Activated T-cell treated with anti-CD3 and anti-CD28 coated beads for 1 hour (primary cell): ENCODE measurements around the gene L3MBTL3.
"Not testable (repeated sequence)": the region's sequence is repeated elsewhere in the genome, so short reads cannot be mapped to it uniquely, and the experiment has no call there.

ENCODE experiments used
- DNase-seq: peaks from one replicate; pipeline ENCODE4 v3.0.0-alpha.2; 2020; ENCODE audit warnings: low read depth

L3MBTL3 gene

DNA sequence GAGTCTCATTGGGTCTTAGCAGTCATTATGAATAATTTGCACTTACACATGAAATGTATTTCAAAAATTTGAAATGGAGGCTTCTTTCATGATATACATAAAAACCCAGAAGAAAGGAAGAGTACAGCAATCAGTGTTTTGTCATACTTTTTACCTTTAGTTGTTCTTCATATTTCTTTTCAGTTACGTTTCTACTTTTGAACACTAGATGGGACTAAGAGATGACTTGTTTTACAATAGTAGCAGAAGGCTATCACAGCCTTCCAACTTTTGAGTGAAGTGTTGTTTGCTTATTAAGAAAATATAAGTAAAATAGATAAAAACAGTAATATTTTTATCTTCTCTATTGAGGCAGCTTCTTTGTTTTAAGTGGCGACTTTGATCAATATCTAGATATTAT is 58.1 kb downstream of the L3MBTL3 start:
- no peak for DNase-seq

DNA sequence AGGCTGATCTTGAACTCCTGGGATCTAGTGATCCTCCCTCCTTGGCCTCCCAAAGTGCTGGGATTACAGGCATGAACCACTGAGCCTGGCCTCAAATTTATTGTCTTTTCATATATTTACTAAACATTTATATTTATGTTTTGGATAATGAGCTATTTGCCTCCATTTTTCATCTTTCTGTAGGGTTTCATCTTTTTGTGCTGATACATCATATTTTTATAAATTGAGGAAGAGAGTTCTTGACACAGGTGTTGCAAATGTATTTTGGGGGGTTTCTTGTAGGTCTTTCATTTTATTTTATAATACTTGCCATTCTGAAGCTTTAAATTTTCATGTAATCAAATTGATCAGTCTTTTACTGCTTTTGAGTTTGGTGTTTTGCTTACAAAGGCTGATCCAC is 72.4 kb downstream of the L3MBTL3 start:
- no peak for DNase-seq

DNA sequence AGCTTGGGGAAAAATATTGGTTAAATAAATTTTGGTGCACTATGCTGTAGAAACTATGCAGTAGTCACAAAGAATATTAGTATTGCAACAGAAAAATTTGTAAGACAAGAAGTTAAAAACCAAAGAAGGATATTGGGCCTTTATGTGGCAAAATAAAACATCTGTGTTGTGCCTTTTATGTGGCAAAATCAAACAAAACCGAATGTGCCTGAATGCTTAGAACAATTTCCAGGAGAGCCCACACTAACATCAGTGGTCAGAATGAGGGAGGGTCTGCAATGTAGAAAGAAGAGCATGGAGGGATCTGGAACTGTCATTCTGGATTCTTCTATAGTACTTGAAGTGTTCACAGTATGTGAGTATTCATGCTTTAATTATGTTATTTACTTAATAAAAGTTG is 75.2 kb downstream of the L3MBTL3 start:
- no peak for DNase-seq

DNA sequence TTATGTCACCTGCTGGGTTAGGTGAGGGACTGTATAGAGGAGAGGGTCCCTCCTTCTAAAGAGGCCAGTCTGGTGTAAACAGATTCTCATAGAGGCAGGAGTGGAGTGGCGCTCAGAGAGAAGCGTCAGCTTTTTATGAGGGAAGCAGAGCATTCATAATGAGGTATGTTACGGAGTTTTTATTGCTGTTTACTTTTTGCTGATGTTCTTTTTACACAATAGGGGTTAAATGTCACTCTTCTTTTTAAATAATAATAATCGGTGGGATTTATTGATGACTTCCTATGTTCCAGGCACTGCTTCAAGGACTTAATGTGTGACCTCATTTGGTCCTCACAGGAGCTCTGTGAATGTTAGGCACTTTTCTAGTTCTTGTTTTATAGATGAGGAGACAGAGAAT is 79.9 kb downstream of the L3MBTL3 start:
- no peak for DNase-seq

DNA sequence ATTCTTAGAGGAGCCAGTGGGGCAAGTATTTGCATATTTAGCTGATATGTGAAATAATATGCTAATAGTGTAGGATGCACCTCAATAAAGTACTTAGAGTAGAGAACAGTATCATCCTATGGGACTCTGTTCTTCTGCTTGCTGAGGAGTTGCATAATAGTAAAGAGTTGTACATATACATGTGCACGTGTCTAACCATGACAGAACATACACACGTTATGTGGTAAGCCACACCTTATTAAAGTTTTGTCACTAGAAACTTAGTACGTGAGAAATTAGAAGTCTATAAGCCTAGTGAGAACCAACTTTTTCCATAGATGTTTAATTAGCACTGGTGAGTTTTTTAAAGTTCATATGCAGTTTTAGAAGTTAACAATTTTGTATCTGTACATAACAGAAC is 80.7 kb downstream of the L3MBTL3 start:
- DNase-seq: no peak

DNA sequence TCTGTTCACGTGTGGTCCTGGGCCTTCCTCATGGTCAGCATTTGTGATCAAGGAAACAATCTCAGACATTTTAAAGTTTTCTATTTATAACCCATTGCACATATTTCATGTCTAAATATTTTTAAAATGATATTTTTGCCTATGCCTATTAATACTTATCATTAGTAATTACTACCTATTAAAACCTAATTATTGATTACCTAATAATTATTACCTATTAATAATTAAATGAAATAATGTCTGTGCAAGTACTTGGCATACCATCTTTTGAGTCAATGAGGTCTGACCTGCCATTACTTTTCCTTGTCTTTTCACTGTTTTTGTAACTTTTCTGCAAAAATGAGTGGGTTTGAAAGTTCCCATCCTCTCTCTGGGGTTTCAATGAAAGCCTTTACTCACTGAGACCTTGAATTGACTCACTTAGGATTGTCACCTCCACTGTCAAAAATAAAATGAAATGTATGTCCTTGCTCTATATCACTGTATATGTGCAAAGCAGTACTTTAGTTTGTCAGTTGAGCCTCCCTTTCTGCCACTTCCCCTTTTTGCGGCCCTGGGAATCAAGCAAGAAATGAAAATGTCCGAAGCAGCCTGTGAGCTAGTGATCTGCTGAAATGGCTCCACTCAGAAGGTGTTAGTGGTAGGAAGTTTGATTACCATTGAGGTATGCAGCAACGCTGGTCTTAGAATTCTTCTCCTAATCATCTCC is 87.8 kb downstream of the L3MBTL3 start:
- DNase-seq: no peak

DNA sequence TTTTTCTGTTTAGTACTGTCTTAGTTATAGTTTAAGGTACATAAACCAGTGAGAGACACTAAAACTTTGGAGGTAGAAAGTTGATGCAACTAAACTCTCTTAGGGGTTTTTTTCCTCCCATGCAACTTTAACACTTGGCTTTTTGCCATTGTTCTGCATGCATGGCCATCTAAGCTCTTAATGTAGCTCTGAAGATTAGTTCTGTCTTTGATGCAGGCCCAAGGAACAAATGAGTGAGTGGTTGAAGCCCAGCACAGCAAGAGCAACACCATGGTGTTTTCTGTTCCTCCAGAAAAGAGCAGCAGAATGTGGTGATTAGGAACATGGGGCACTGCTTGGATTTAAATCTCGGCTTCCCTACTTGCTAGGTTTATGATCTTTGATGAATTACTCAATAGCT is 89.3 kb downstream of the L3MBTL3 start:
- no peak for DNase-seq

DNA sequence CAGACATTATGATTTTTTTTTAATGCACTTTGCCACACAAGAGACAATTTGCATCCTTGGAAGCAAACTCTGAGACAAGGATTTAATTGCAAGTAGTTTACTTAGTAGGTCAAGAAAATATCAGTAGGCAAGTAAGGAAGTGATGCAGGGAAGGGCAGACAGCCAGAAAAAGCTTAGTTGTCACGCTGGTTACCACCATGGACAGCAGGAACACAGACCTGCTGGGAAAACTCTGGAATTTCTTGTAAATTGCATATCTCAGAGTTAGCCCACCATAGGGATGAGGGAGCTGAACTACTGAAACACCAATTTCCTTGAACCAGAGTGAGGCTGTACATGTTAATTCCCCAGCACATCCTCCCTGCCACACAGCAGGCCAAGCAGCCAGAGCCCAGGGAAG is 92.7 kb downstream of the L3MBTL3 start:
- no peak for DNase-seq

DNA sequence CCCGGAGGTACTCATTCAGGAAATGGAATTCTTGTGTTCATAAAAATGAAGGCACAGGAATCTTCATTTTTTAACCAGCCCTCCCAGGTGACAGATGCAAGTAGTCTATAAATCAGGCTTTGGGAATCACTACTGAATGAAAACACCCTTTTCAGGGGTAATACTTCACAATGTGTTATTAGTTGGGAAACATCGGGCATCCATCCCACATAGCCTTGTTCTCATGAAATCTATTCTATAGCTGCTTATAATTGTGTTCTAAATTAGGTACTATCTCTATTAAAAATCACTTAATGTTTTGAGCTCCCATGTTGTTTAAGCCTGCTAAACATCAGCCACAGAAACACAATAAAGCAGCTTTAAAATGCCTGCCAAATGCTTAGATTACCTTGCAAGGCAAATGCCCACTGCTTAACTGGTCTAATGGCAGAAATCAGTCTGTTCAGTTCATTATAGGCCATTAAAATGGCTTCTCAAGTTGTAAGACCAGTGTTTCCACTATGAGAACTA is 94.9 kb downstream of the L3MBTL3 start:
- DNase-seq: no peak

DNA sequence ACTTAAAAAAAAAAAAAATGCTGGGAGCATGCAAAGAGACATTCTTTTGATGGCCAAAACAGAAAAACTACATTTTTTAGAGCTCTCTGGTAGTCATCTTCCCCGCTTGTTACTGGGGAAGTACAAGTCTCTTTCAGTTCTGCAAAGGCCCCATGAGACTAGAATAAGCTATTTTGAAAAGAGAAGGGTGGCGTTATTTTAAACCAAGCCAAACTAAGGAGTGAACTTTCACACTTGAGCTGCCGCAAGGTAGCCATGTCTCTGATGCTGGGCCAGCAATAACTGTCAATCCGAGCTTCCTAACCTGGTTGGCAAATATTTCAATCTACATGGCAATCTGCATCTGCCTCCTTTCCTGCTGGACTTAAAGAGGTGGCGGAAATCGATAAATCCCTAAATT is 96.7 kb downstream of the L3MBTL3 start:
- DNase-seq: no peak

DNA sequence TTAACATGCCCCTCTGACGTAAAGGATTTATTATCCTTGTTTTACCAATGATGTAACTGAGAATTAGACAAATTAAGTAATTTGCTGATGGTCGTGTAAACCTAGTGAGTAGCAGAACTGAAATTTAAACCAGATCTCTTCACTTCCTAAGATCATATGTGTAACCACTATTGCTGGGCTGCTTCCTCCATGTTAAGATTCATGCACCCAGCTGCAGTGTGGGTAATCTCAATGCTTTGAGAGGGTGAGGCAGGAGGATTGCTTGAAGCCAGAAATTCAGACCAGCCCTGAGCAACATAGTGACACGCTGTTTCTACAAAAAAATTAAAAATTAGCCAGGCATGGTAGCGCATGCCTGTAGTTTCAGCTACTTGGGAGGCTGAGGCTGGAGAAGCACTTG is 97.9 kb downstream of the L3MBTL3 start:
- DNase-seq: no peak

DNA sequence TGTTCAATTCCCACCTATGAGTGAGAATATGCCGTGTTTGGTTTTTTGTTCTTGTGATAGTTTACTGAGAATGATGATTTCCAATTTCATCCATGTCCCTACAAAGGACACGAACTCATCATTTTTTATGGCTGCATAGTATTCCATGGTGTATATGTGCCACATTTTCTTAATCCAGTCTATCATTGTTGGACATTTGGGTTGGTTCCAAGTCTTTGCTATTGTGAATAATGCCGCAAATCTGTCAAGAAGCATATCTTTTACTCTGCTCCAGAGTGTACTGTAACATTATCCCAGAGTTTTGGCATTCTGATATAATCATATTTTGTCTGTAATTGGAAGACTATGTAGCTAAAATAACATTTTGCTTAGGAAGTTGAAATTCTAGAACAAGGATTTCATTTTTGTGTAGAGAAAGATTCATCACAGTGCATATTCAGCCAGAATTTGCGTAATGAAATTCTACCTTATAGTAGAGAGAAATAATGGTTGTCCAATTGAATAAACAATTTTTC is 98.9 kb downstream of the L3MBTL3 start:
- not testable (repeated sequence) for DNase-seq

DNA sequence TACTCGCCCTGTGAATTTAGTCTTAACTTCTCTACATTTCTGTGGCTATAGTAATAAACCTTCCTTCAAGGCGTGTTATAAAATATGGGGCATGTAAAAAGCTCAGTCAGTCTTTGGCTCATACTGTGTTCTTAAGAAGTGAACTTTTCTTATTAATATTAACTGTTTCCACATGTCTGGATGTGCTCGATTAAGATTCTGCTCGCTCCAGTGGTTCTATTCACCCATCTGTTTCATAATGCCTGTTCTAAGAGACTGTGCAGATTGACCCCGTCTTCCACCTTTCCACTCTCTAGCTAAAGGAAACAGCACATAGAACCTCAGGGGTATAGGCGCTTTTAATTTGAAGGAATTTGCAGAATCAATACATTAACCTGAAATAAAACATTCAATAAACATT is 99.9 kb downstream of the L3MBTL3 start:
- DNase-seq: no peak

DNA sequence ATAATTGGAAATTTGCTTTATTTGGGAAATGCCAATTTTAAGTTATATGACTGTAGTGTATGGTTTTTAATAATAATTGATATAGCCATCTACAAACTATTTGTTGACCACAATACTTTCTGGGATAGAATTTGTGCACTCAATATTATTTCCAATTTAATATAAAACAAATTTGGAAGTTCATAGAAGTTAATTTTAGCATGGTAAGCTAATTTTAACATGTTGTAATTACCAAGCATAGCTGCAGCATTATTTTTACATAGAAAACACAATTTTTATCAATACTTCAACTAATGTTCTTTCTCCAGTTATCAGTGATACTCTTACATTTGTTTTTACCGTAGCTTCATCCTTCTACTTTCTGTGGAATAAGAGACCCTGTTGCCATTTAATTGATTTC is 100.8 kb downstream of the L3MBTL3 start:
- no peak for DNase-seq

DNA sequence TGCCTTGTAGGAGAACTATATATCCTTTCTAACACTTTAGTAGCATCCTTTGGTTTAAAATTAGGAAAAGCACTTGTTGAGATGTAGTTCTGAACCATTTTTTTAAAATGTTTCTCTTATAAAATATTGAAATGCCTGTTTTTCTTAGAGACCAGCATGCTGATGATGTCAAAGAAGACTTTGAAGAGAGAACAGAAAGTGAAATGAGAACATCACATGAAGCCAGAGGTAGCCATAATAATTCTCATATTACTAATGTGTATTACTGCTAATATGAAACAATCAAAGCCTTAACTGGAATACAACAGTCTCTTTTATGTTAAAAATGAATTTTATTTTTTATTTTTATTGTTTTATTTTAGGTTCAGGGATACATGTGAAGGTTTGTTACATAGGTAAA is 102.3 kb downstream of the L3MBTL3 start:
- DNase-seq: no peak

DNA sequence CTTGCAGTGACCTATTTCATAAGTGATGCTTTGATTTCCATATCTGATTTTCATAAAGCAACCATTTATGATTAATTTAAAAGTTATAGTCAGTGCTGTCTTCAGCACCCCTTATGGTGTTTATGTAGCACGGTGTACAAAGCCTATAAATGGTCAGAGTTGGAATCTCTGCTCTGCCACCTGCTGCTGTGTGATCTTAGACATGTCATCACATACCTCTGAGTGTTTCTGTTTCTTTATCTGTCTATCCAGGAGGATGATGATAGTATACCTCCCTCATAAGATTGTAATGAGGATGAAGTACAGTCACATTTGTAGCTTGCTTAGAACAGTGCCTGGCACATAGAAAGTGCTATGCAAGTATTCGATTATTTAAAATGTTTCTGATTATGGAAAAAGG is 103.9 kb downstream of the L3MBTL3 start:
- DNase-seq: no peak

DNA sequence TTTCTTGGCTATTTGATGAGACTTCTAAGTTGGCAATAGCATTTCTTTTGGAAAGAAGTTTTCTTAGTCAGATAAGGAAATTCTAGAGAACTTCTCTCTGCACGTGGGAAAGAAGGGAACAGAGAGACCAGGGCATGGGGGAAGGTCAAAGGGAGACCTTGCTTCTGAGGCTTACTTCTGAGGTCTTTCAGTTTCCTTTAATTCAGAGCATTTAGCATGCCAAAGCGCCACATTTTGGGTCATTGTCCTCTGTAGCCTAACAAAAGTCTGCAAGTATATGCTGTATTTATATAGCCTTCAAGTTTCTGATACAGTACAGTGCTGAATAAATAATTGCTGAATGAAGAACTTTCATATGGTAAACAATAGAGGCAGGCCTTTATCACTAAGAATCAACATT is 108.8 kb downstream of the L3MBTL3 start:
- DNase-seq: no peak

DNA sequence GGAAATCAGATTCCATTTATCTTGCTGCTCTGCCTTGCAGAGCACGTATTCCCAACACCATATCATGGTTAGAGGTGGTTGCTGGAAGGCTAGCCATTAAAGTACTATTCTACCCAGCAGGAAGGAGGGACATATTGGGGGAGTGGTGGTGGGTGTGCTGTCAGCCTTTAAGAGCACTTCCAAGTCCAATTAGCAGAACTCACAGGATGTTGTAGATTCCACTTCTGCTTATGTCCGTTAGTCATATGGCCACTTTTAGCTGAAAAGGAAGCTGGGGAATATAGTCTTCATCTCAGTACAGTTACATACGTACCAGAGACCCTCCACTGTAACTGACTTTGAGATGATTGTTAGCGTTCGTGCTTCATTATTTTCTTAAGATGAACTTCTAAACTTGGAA is 109.9 kb downstream of the L3MBTL3 start:
- no peak for DNase-seq

DNA sequence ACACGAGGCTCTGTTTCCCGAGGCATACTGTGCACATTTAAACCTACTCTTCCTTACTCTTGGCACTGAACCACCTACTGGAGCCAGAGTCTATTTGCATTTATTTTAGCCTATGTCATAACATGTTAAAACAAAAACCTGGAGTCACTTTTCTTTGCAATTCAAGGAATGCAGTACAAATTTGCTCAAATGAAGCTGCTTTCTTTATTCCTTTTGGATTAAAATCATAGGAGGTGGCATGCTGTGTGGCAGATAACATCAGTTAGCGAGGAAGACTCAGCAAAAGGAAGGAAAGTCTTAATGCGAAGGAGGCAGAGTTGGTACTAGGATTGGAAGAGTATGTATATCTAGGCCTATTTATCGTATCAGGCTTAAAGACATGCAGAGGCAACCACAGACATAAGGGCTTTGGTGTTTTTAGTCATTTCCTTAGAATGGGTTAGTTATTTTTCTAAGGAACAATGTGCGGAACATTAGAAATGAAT is 111.4 kb downstream of the L3MBTL3 start:
- DNase-seq: no peak

DNA sequence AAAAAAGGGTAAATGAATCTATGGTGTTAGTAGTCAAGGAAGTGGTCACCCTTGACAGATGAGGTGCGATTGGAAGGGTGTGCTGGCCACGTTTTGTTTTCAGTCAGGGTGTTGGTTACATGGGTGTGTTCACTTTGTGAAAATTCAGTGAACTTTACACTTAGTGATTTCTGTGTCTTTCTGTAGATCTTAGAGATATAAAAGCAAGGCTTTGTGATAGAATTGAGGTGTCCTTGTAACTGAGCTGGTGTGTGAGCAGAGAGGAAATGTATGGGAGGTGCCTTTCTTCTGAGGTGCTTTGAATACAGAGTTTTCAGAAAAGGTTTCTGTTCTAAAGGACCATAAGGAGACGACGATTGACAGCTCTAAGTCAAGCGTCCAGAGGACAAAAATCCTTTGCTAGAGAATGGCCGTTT is 113.9 kb downstream of the L3MBTL3 start:
- DNase-seq: peak; percentile 13

DNA sequence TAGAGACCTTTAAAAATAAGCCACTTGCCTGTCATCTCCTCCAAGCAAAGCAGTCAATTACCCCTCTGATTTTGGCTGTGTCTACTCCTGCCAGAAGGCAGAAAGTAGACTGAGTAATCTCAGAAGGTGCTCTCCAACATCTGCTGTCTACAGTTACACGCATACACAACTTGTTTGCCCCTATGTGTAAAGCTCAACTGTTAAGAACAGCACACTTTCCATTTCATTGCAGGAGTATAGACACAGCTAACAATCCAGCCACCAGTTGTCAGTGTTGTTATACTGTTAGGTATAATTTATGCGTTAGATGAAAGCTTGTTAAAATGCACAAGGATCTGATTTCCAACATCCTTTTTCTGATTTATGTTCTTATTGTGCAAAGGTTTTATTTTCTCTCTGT is 116.2 kb downstream of the L3MBTL3 start:
- no peak for DNase-seq

DNA sequence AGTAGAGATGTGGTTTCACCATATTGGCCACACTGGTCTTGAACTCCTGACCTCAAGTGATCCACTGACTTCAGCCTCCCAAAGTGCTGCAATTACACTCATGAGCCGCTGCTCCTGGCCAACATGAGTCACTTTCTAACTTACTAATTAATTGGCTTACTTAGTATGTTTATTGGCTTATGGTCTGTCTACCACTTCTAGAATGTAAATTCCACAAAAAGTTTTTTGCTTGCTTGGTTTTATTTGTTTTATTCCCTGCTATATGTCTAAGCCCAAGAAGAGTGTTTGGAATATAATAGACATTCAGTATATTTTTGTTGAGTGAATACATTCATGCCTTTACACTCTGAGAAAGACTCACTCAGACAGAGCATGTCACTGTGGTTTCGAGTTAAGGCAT is 118.4 kb downstream of the L3MBTL3 start:
- DNase-seq: no peak

DNA sequence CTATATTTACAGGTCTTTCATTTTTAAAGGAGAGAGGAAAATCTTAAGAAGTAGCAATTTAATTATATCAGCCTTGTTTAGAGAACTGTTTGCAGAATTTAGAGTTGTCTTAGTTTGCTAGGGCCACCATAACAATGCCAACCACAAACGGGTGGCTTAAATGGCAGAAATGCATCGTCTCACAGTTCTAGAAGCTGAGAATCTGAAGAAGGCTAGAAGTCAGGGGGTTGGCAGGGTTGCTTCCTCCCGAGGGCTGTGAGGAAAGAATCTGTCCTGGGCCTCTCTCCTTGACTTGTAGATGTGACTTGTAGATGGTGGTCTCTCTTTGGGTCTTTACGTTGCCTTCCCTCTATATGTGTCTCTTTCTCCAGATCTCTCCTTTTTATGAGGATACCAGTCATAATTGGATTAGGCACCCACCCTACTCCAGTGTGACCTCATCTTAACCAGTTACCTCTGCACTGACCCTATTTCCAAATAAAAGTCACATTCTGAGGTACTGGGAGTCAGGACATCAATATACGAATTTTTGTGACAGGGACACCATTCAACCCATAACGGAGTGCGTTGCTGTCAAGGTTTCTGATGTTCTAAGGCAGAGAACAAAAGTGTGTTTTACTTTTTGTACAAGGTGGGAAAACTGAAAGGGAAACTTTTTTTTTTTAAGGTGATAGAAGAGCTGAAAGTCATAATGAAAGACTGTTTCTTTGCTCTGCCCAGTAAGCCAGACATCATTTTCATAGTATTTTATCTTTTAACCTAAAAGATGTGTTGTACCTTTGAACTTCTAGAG is 119.9 kb downstream of the L3MBTL3 start:
- DNase-seq: no peak
